ENCODE results near the gene ANKS3. TPM values are rescaled to one million over a fixed set of nuclear protein-coding genes. Genes with fewer than 3 reads are reported as not detected.

ANKS3 gene
- total and polyA plus RNA-seq, 2 donors (not counting 1 experiment from before 2014, with no cell fraction given) = 26.5 to 31.9 TPM

GRCh38 chr16:4701791-4702465 is 32.1 kb downstream of the ANKS3 start:
- no peaks in the 10 kb centered on the region for H3K4me1 ChIP-seq (ENCODE audit: control insufficient read depth in 2 of 2, insufficient read depth in 2 of 2, low read length in 2 of 2)
- peaks cover 2 to 51% of the 10 kb centered on the region in 2 experiments for H3K36me3 ChIP-seq (replicated peaks in 1 of 2; ENCODE audit: control extremely low read depth in 1 of 2, control insufficient read depth in 1 of 2, extremely low read depth in 1 of 2, insufficient read depth in 2 of 2, low read length in 1 of 2)
- Mint-ChIP-seq H3K27me3 (no peaks in the 10 kb centered on the region), H3K9me3 (ENCODE audit: insufficient read depth) (no peaks in the 10 kb centered on the region), H3K4me1 (no peaks in the 10 kb centered on the region), H3K27ac (no peak overlapping the region), H3K4me3 (no peak overlapping the region)
- intact Hi-C loops (cut with micrococcal nuclease) = no loop called here
- TF ChIP-seq CTCF (IDR thresholded peaks at IDR 0.05) (no peak), EZH2 (IDR thresholded peaks at IDR 0.05; ENCODE audit: borderline replicate concordance, insufficient read depth, low read depth, low read length, poor library complexity, severe bottlenecking) (no peak)
- H3K27me3 ChIP-seq (replicated peaks in 1 of 4; ENCODE audit: control extremely low read depth in 1 of 4, control insufficient read depth in 3 of 4, insufficient read depth in 4 of 4, low read length in 3 of 4) = no peaks in the 10 kb centered on the region
- 97% methylated on average over 13 of the region's 17 CpGs for WGBS (ENCODE audit: insufficient coverage)
- no peaks in the 10 kb centered on the region for H3K9me3 ChIP-seq (ENCODE audit: control extremely low read depth in 1 of 3, control insufficient read depth in 2 of 3, insufficient read depth in 1 of 3, low read length in 2 of 3)
- ChIA-PET CTCF (interaction anchor here (0.7 kb wide), 1 partner anchor 101 kb away, joined by 3 read pairs; the partner anchor contains the start of gene ROGDI), POLR2A (no interaction called here)
- no peak overlapping the region for H3K27ac ChIP-seq (ENCODE audit: low read length in 2 of 2)
- H3K4me2 ChIP-seq (replicated peaks; ENCODE audit: low read depth, low read length, poor library complexity, severe bottlenecking) = no peak overlapping the region
- DNase-seq (no peak), ATAC-seq (ENCODE audit: low read depth) (no peak)
- H2AFZ ChIP-seq (ENCODE audit: insufficient read depth, low read depth, low read length, poor library complexity, severe bottlenecking) = no peak overlapping the region
- no peak overlapping the region for H3K9ac ChIP-seq (ENCODE audit: low read length)
- no peak overlapping the region for H3K4me3 ChIP-seq (ENCODE audit: control extremely low read depth in 1 of 5, extremely low read depth in 1 of 5, insufficient read depth in 1 of 5, low read depth in 2 of 5, low read length in 4 of 5)
- no peaks in the 10 kb centered on the region for H4K20me1 ChIP-seq (ENCODE audit: control insufficient read depth, insufficient read depth, low read length, poor library complexity, severe bottlenecking)
- H3K79me2 ChIP-seq (ENCODE audit: control insufficient read depth, insufficient read depth, low read length) = no peaks in the 10 kb centered on the region

DNA sequence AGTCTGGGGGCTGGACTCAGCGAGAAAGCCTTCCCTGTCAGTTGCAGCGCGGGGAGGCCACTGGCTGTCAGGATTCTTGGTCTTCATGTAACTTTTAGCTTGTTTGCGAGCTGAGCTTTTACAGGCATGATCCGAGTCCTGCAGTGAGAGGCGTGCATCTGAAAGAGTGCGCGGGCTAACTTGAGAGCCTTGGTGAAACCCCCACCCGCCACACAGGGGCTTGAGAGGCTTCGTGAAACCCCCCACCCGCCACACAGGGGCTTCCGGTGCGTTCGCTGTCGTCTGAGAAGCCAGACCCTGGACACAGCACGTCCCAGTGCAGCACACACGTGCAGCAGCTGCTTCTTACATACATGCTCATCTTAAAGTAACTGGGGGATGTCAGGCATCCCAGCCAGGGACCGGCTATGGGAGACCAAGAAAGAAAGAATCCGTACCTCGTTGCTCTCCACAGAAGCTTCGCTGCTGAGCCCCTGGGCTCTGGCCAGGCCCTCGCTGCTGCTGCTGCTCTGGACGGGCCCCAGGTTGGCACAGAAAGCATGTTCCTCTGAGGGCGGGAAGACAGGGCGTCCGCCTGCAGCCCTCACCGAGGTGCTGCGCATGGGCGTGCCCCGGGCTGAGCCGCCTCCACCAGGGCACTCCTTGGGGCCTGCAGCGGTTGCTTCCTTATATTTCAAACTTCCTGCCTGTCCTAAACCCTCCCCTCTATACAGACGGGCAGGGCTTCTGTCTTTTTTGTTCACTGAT is 32.9 kb downstream of the ANKS3 start:
- peaks cover 0 to 51% of the 10 kb centered on the region in 2 experiments for H3K36me3 ChIP-seq (replicated peaks in 1 of 2; ENCODE audit: control extremely low read depth in 1 of 2, control insufficient read depth in 1 of 2, extremely low read depth in 1 of 2, insufficient read depth in 2 of 2, low read length in 1 of 2)
- WGBS (ENCODE audit: insufficient coverage) = 95% methylated on average over 33 of the region's 33 CpGs
- Mint-ChIP-seq H3K9me3 (ENCODE audit: insufficient read depth) (no peaks in the 10 kb centered on the region), H3K4me1 (no peaks in the 10 kb centered on the region), H3K4me3 (no peak overlapping the region), H3K27me3 (no peaks in the 10 kb centered on the region), H3K27ac (no peak overlapping the region)
- no peak for DNase-seq
- no peaks in the 10 kb centered on the region for H3K79me2 ChIP-seq (ENCODE audit: control insufficient read depth, insufficient read depth, low read length)
- H4K20me1 ChIP-seq (ENCODE audit: control insufficient read depth, insufficient read depth, low read length, poor library complexity, severe bottlenecking) = no peaks in the 10 kb centered on the region
- no peak for TF ChIP-seq EZH2 (IDR thresholded peaks at IDR 0.05; ENCODE audit: borderline replicate concordance, insufficient read depth, low read depth, low read length, poor library complexity, severe bottlenecking)
- TF ChIP-seq CTCF (IDR thresholded peaks at IDR 0.05) = no peak
- no peak overlapping the region for H3K4me2 ChIP-seq (replicated peaks; ENCODE audit: low read depth, low read length, poor library complexity, severe bottlenecking)
- no peaks in the 10 kb centered on the region for H3K27me3 ChIP-seq (replicated peaks in 1 of 4; ENCODE audit: control extremely low read depth in 1 of 4, control insufficient read depth in 3 of 4, insufficient read depth in 4 of 4, low read length in 3 of 4)
- H2AFZ ChIP-seq (ENCODE audit: insufficient read depth, low read depth, low read length, poor library complexity, severe bottlenecking) = no peak overlapping the region
- no peak overlapping the region for H3K4me3 ChIP-seq (ENCODE audit: control extremely low read depth in 1 of 5, extremely low read depth in 1 of 5, insufficient read depth in 1 of 5, low read depth in 2 of 5, low read length in 4 of 5)
- intact Hi-C loops (cut with micrococcal nuclease) = no loop called here
- no peaks in the 10 kb centered on the region for H3K9me3 ChIP-seq (ENCODE audit: control extremely low read depth in 1 of 3, control insufficient read depth in 2 of 3, insufficient read depth in 1 of 3, low read length in 2 of 3)
- H3K27ac ChIP-seq (ENCODE audit: low read length in 2 of 2) = no peak overlapping the region
- ATAC-seq (ENCODE audit: low read depth) = no peak
- H3K9ac ChIP-seq (ENCODE audit: low read length) = no peak overlapping the region
- ChIA-PET CTCF (no interaction called here), POLR2A (interaction anchor here (0.5 kb wide), 1 partner anchor 85 kb away, joined by 3 read pairs; no protein-coding TSS in a partner anchor)
- no peaks in the 10 kb centered on the region for H3K4me1 ChIP-seq (ENCODE audit: control insufficient read depth in 2 of 2, insufficient read depth in 2 of 2, low read length in 2 of 2)
